Loucy (cell line): ENCODE measurements around the gene CD79B.

Experiments
- H2AFZ ChIP-seq: fragments of 200-600 bp; sonication (generic); 2 replicates; pipeline ENCODE4 v1.6.0; 2016; ENCODE audit warnings: antibody characterized with exemption, mild to moderate bottlenecking, low read length, moderate library complexity
- H3F3A ChIP-seq: fragments of 200-600 bp; 2 replicates; pipeline ENCODE4 v1.6.0; 2016; ENCODE audit warnings: antibody characterized with exemption, low read depth, mild to moderate bottlenecking
- H3K27me3 ChIP-seq: fragments of 200-600 bp; sonication (generic); 2 replicates; pipeline ENCODE4 v1.6.1; 2014; ENCODE audit warnings: low read length, mild to moderate bottlenecking; ENCODE audit not compliant: insufficient read depth, poor library complexity, severe bottlenecking
- H3K36me3 ChIP-seq: fragments of 200-600 bp; sonication (generic); 2 replicates; pipeline ENCODE4 v1.6.1; 2016; ENCODE audit warnings: low read length; ENCODE audit not compliant: insufficient read depth
- H3K4me1 ChIP-seq: fragments of 200-600 bp; sonication (generic); 2 replicates; pipeline ENCODE4 v1.5.1; 2014; ENCODE audit warnings: low read length, mild to moderate bottlenecking; ENCODE audit not compliant: insufficient read depth, poor library complexity, severe bottlenecking
- H3K4me2 ChIP-seq: fragments of 200-600 bp; sonication (generic); 2 replicates; pipeline ENCODE4 v1.6.0; 2014; ENCODE audit warnings: antibody characterized with exemption, low read length, low read depth, mild to moderate bottlenecking; ENCODE audit not compliant: poor library complexity, severe bottlenecking
- H3K4me3 ChIP-seq: fragments of 200-600 bp; sonication (generic); 2 replicates; pipeline ENCODE4 v1.5.1; 2014; ENCODE audit warnings: low read length, mild to moderate bottlenecking, mixed read lengths; ENCODE audit not compliant: poor library complexity, severe bottlenecking
- H3K79me2 ChIP-seq: fragments of 200-600 bp; sonication (generic); 2 replicates; pipeline ENCODE4 v1.6.1; 2014; ENCODE audit warnings: low read length; ENCODE audit not compliant: insufficient read depth
- H3K9ac ChIP-seq: fragments of 200-600 bp; sonication (generic); 2 replicates; pipeline ENCODE4 v1.6.0; 2014; ENCODE audit warnings: mild to moderate bottlenecking, low read depth, low read length, moderate library complexity; ENCODE audit not compliant: poor library complexity, severe bottlenecking
- H3K9me2 ChIP-seq: fragments of 200-600 bp; sonication (generic); replicated peaks from 2 replicates; pipeline ENCODE4 v1.6.1; 2016; ENCODE audit warnings: low read depth, low read length, mixed read lengths
- H3K9me3 ChIP-seq: fragments of 200-600 bp; sonication (generic); 2 replicates; pipeline ENCODE4 v1.6.1; 2014; ENCODE audit warnings: mild to moderate bottlenecking, antibody characterized with exemption, low read length, low read depth; ENCODE audit not compliant: insufficient read depth
- H4K20me1 ChIP-seq: fragments of 200-600 bp; sonication (generic); 2 replicates; pipeline ENCODE4 v1.6.0; 2014; ENCODE audit warnings: antibody characterized with exemption, low read length, mild to moderate bottlenecking; ENCODE audit not compliant: insufficient read depth, poor library complexity, severe bottlenecking
- EZH2phosphoT487 ChIP-seq: fragments of 200-600 bp; IDR thresholded peaks from 2 replicates; pipeline ENCODE4 v1.6.1; 2018; ENCODE audit warnings: antibody characterized with exemption, mild to moderate bottlenecking, moderate library complexity, borderline replicate concordance
- TF ChIP-seq, protein P1 (sequence below): fragments of 200-600 bp; sonication (generic); conservative IDR thresholded peaks from 2 replicates; pipeline ENCODE4 v1.5.1; 2014; ENCODE audit warnings: mild to moderate bottlenecking, antibody characterized with exemption, low read length

Gene CD79B

DNA sequence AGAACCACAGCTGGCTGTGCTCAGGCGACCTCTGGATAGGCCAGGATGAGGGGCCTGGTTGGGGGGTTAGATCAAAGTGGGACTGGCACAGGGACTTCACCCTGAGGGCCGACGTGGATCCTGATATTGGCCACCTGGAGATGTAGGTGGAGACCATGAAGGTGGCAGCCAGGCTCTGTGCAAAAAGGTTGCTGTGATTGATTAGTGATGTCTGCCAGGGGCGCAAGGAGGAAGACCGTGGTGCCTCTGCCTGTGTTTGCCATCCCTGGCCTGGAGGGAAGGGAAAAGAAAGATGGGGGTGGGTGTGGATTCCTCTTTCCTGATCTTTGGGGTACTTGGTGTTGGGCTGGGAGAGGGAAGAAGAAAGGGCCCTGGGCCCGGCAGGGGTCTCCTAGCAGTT lies 41.1 kb upstream of the CD79B start:
- no peak overlapping the region for H2AFZ ChIP-seq
- no peaks in the 10 kb centered on the region for H3K9me2 ChIP-seq
- H3F3A ChIP-seq = no peaks in the 10 kb centered on the region
- H3K27me3 ChIP-seq = no peaks in the 10 kb centered on the region
- no peak overlapping the region for H3K4me2 ChIP-seq
- H3K79me2 ChIP-seq = no peaks in the 10 kb centered on the region
- H4K20me1 ChIP-seq = no peaks in the 10 kb centered on the region
- TF ChIP-seq, protein P1, sequence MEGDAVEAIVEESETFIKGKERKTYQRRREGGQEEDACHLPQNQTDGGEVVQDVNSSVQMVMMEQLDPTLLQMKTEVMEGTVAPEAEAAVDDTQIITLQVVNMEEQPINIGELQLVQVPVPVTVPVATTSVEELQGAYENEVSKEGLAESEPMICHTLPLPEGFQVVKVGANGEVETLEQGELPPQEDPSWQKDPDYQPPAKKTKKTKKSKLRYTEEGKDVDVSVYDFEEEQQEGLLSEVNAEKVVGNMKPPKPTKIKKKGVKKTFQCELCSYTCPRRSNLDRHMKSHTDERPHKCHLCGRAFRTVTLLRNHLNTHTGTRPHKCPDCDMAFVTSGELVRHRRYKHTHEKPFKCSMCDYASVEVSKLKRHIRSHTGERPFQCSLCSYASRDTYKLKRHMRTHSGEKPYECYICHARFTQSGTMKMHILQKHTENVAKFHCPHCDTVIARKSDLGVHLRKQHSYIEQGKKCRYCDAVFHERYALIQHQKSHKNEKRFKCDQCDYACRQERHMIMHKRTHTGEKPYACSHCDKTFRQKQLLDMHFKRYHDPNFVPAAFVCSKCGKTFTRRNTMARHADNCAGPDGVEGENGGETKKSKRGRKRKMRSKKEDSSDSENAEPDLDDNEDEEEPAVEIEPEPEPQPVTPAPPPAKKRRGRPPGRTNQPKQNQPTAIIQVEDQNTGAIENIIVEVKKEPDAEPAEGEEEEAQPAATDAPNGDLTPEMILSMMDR = no peak
- TF ChIP-seq EZH2phosphoT487 = no peak
- H3K9me3 ChIP-seq = no peaks in the 10 kb centered on the region
- H3K4me3 ChIP-seq = no peak overlapping the region
- H3K36me3 ChIP-seq = no peaks in the 10 kb centered on the region
- peaks cover 16% of the 10 kb centered on the region for H3K4me1 ChIP-seq
- no peak overlapping the region for H3K9ac ChIP-seq

DNA sequence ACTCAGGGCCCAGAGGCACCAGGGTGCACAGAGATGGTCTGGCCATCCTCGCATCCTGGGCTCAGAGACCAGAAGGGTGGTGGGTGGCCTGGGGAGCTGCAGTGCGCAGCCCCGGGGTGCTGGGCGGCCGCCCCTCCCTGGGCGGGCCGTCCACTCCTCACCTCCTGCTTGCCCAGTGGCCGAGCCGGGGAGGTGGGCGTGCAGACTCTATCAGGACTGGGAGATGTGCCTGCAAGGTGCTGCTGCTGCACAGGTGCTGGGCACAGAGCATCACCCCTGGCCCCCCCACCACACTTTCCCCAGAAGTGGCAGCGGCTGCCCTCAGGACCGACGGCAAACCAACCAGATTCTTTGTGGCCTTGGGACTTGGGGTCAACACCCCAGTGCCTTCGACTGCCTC lies 40.7 kb upstream of the CD79B start, which contains the start of gene SCN4A:
Gene SCN4A (minus strand): TSS at position 123 of the 400 bp plus-strand sequence. CDS start 77 bp downstream, at position 46.
- H3K9me2 ChIP-seq = no peaks in the 10 kb centered on the region
- no peaks in the 10 kb centered on the region for H3K79me2 ChIP-seq
- no peaks in the 10 kb centered on the region for H4K20me1 ChIP-seq
- H3K9ac ChIP-seq = no peak within 1 kb of the TSS
- no peaks in the 10 kb centered on the region for H3K36me3 ChIP-seq
- no peaks in the 10 kb centered on the region for H3K27me3 ChIP-seq
- TF ChIP-seq EZH2phosphoT487 = no peak
- TF ChIP-seq, protein P1 = no peak
- no peaks in the 10 kb centered on the region for H3K9me3 ChIP-seq
- no peak within 1 kb of the TSS for H3K4me3 ChIP-seq
- H2AFZ ChIP-seq = no peak within 1 kb of the TSS
- H3K4me1 ChIP-seq = peaks cover 16% of the 10 kb centered on the region
- H3F3A ChIP-seq = no peaks in the 10 kb centered on the region
- no peak within 1 kb of the TSS for H3K4me2 ChIP-seq

DNA sequence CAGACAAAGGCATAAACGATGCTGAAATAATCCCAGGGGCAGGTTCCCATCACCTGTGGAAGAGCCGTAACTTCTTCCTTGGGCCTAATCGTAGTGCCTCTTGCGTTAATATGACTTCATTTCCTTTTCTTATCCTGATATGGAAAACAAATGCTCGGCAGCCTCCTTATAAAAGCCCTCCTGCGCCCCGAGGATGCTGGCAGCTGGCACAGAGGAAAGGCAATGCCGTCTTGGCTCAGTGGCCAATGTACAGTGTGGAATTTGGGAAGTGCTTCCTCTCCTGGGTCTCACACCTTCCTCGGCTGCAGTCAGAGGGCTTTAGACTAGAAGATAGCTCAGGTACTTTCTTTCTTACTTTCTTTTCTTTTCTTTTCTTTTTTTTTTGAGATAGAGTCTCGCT lies 37.1 kb upstream of the CD79B start:
- TF ChIP-seq EZH2phosphoT487 = no peak
- TF ChIP-seq, protein P1 = no peak
- Histone ChIP-seq H3F3A (no peaks in the 10 kb centered on the region), H3K4me1 (peaks cover 10% of the 10 kb centered on the region), H3K9ac (no peak overlapping the region), H3K9me2 (no peaks in the 10 kb centered on the region), H2AFZ (no peak overlapping the region), H3K27me3 (no peaks in the 10 kb centered on the region), H3K36me3 (no peaks in the 10 kb centered on the region), H3K9me3 (no peaks in the 10 kb centered on the region), H4K20me1 (no peaks in the 10 kb centered on the region), H3K4me3 (no peak overlapping the region), H3K79me2 (no peaks in the 10 kb centered on the region), H3K4me2 (no peak overlapping the region)
